HL-60 (cell line): Measurements from ENCODE around the gene SMARCA1.

Source experiments
- DNase-seq, 2 experiments: peaks; one replicate each; pipeline ENCODE4 v3.0.0-alpha.2; 2010 to 2020; ENCODE audit warnings: low read depth in 1 of 2, low spot score in 1 of 2
- H3K27ac ChIP-seq: fragments of 250-450 bp; sonication (Bioruptor Pico); replicated peaks from 2 replicates; pipeline ENCODE4 v1.5.1; 2020; ENCODE audit warnings: mild to moderate bottlenecking, moderate library complexity
- H3K27me3 ChIP-seq: fragments of 250-450 bp; sonication (Bioruptor Pico); 2 replicates; pipeline ENCODE4 v1.5.1; 2021; ENCODE audit warnings: mild to moderate bottlenecking, moderate library complexity; ENCODE audit not compliant: insufficient read depth, poor library complexity, severe bottlenecking
- H3K4me3 ChIP-seq: replicated peaks from 2 replicates; pipeline ENCODE4 v1.5.1; 2011; ENCODE audit warnings: mild to moderate bottlenecking, control low read depth, low read length; ENCODE audit not compliant: insufficient read depth
- CTCF ChIP-seq: IDR thresholded peaks from one replicate; pipeline ENCODE4 v1.5.1; 2011; ENCODE audit warnings: low read length, control low read depth, inconsistent platforms; ENCODE audit not compliant: insufficient read depth
- GABPA ChIP-seq: IDR thresholded peaks from 2 replicates; pipeline ENCODE4 v1.6.1; 2012; ENCODE audit warnings: low read depth
- POLR2AphosphoS5 ChIP-seq: IDR thresholded peaks from 2 replicates; pipeline ENCODE4 v1.6.1; 2012; ENCODE audit warnings: low read depth
- SPI1 ChIP-seq: IDR thresholded peaks from 2 replicates; pipeline ENCODE4 v1.6.1; 2012; ENCODE audit warnings: low read depth, mild to moderate bottlenecking, borderline replicate concordance
- TF ChIP-seq, protein P1 (sequence below): IDR thresholded peaks from 2 replicates; pipeline ENCODE4 v1.6.1; 2012; ENCODE audit warnings: low read depth; ENCODE audit not compliant: insufficient replicate concordance

The SMARCA1 gene

GRCh38 chrX:129478516-129478915 lies 44.8 kb downstream of the SMARCA1 start:
- H3K27ac ChIP-seq: no peak overlapping the region
- no peaks in the 10 kb centered on the region for H3K27me3 ChIP-seq
- H3K4me3 ChIP-seq: no peak overlapping the region
- TF ChIP-seq POLR2AphosphoS5 (no peak), GABPA (no peak), CTCF (no peak), SPI1 (no peak)
- TF ChIP-seq, protein P1, sequence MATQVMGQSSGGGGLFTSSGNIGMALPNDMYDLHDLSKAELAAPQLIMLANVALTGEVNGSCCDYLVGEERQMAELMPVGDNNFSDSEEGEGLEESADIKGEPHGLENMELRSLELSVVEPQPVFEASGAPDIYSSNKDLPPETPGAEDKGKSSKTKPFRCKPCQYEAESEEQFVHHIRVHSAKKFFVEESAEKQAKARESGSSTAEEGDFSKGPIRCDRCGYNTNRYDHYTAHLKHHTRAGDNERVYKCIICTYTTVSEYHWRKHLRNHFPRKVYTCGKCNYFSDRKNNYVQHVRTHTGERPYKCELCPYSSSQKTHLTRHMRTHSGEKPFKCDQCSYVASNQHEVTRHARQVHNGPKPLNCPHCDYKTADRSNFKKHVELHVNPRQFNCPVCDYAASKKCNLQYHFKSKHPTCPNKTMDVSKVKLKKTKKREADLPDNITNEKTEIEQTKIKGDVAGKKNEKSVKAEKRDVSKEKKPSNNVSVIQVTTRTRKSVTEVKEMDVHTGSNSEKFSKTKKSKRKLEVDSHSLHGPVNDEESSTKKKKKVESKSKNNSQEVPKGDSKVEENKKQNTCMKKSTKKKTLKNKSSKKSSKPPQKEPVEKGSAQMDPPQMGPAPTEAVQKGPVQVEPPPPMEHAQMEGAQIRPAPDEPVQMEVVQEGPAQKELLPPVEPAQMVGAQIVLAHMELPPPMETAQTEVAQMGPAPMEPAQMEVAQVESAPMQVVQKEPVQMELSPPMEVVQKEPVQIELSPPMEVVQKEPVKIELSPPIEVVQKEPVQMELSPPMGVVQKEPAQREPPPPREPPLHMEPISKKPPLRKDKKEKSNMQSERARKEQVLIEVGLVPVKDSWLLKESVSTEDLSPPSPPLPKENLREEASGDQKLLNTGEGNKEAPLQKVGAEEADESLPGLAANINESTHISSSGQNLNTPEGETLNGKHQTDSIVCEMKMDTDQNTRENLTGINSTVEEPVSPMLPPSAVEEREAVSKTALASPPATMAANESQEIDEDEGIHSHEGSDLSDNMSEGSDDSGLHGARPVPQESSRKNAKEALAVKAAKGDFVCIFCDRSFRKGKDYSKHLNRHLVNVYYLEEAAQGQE: no peak
- no peak for DNase-seq

- Histone ChIP-seq H3K27me3 (no peaks in the 10 kb centered on the region), H3K4me3 (no peak overlapping the region), H3K27ac (no peak overlapping the region)
- TF ChIP-seq, protein P1: no peak
- no peak for TF ChIP-seq CTCF
- no peak for TF ChIP-seq POLR2AphosphoS5
- TF ChIP-seq SPI1: no peak
- no peak for TF ChIP-seq GABPA
- DNase-seq: no peak
Observed at GRCh38 chrX:129472116-129472515, 51.2 kb downstream of the SMARCA1 start.

DNA sequence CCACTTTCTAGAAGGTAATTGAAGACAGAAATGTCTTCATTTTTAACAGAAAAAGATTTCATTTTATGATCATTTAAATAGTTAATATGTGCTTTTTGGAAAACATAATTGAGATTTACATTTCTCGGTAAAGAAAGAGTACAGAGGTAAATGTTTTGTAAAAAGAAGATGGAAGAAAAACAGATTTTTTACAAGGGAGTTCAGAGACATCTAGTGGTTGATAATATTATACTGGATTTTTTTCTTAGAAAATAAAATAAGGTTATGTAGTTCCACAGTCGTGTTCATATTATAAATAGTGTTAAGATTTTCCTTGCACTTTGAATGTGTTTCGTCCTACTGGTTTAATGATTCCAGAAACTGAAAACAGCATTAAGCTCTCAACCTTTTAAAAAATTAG lies 60.6 kb downstream of the SMARCA1 start:
- TF ChIP-seq GABPA (no peak), SPI1 (no peak), POLR2AphosphoS5 (no peak), CTCF (no peak)
- TF ChIP-seq, protein P1: no peak
- H3K27ac ChIP-seq: no peak overlapping the region
- no peaks in the 10 kb centered on the region for H3K27me3 ChIP-seq
- H3K4me3 ChIP-seq: no peak overlapping the region
- DNase-seq: no peak
